Measurements from ENCODE around the gene UROC1. TPM values are rescaled to one million over a fixed set of nuclear protein-coding genes. Genes with fewer than 3 reads are reported as not detected.

The UROC1 gene
- total RNA-seq, 2 donors from 2014 or later = 0.17 TPM; not detected in 1

GRCh38 chr3:126512916-126513650 is 4.5 kb downstream of the UROC1 start:
- DNase-seq (ENCODE audit: low spot score) = no peak
- no peak for TF ChIP-seq POLR2AphosphoS5 (IDR thresholded peaks at IDR 0.05)
- TF ChIP-seq POLR2A (IDR thresholded peaks at IDR 0.05) = no peak
- no peak overlapping the region for H3K27ac ChIP-seq
- no peaks in the 10 kb centered on the region for H3K9me3 ChIP-seq
- no peak overlapping the region for H3K4me3 ChIP-seq
- intact Hi-C loops (cut with DNase I) = no loop called here
- WGBS = 66% methylated on average over 12 of the region's 12 CpGs
- H3K4me1 ChIP-seq (replicated peaks) = no peaks in the 10 kb centered on the region
- no peaks in the 10 kb centered on the region for H3K27me3 ChIP-seq (replicated peaks; ENCODE audit: insufficient read depth)
- no peaks in the 10 kb centered on the region for H3K36me3 ChIP-seq

GRCh38 chr3:126512026-126512425 is 5.5 kb downstream of the UROC1 start:
- 75% methylated on average over 7 of the region's 7 CpGs for WGBS
- H3K4me3 ChIP-seq = no peak overlapping the region
- H3K4me1 ChIP-seq (replicated peaks) = no peaks in the 10 kb centered on the region
- H3K36me3 ChIP-seq = no peaks in the 10 kb centered on the region
- H3K9me3 ChIP-seq = no peaks in the 10 kb centered on the region
- TF ChIP-seq CTCF (IDR thresholded peaks at IDR 0.05) (no peak), POLR2AphosphoS5 (IDR thresholded peaks at IDR 0.05) (no peak), POLR2A (IDR thresholded peaks at IDR 0.05) (no peak)
- intact Hi-C loops (cut with DNase I) = no loop called here
- no peak for DNase-seq (ENCODE audit: low spot score)
- no peak overlapping the region for H3K27ac ChIP-seq
- no peaks in the 10 kb centered on the region for H3K27me3 ChIP-seq (replicated peaks; ENCODE audit: insufficient read depth)

GRCh38 chr3:126511291-126511690 is 6.3 kb downstream of the UROC1 start:
- H3K9me3 ChIP-seq = no peaks in the 10 kb centered on the region
- no peak overlapping the region for H3K4me3 ChIP-seq
- no peak for DNase-seq (ENCODE audit: low spot score)
- TF ChIP-seq POLR2AphosphoS5 (IDR thresholded peaks at IDR 0.05) = no peak
- TF ChIP-seq CTCF (IDR thresholded peaks at IDR 0.05) = no peak
- no peak for TF ChIP-seq POLR2A (IDR thresholded peaks at IDR 0.05)
- WGBS = 78% methylated on average over 7 of the region's 7 CpGs
- H3K27me3 ChIP-seq (replicated peaks; ENCODE audit: insufficient read depth) = no peaks in the 10 kb centered on the region
- no peaks in the 10 kb centered on the region for H3K4me1 ChIP-seq (replicated peaks)
- no peaks in the 10 kb centered on the region for H3K36me3 ChIP-seq
- no peak overlapping the region for H3K27ac ChIP-seq
- intact Hi-C loops (cut with DNase I) = no loop called here

- H3K4me3 ChIP-seq = no peak overlapping the region
- TF ChIP-seq POLR2AphosphoS5 (IDR thresholded peaks at IDR 0.05) = no peak
- no peak for TF ChIP-seq POLR2A (IDR thresholded peaks at IDR 0.05)
- no peak for TF ChIP-seq CTCF (IDR thresholded peaks at IDR 0.05)
- H3K9me3 ChIP-seq = no peaks in the 10 kb centered on the region
- 47% methylated on average over 22 of the region's 22 CpGs for WGBS
- no peak overlapping the region for H3K27ac ChIP-seq
- H3K27me3 ChIP-seq (replicated peaks; ENCODE audit: insufficient read depth) = no peaks in the 10 kb centered on the region
- H3K36me3 ChIP-seq = no peaks in the 10 kb centered on the region
- DNase-seq (ENCODE audit: low spot score) = no peak
- intact Hi-C loops (cut with DNase I) = no loop called here
- H3K4me1 ChIP-seq (replicated peaks) = no peaks in the 10 kb centered on the region
These were observed 7.2 kb downstream of the UROC1 start for GRCh38 chr3:126510308-126510910.

GRCh38 chr3:126509597-126510307 is 7.8 kb downstream of the UROC1 start:
- intact Hi-C loops (cut with DNase I) = no loop called here
- H3K4me1 ChIP-seq (replicated peaks) = no peaks in the 10 kb centered on the region
- DNase-seq (ENCODE audit: low spot score) = no peak
- no peak overlapping the region for H3K4me3 ChIP-seq
- H3K36me3 ChIP-seq = no peaks in the 10 kb centered on the region
- H3K27ac ChIP-seq = no peak overlapping the region
- 39% methylated on average over 18 of the region's 18 CpGs for WGBS
- TF ChIP-seq CTCF (IDR thresholded peaks at IDR 0.05) = no peak
- TF ChIP-seq POLR2AphosphoS5 (IDR thresholded peaks at IDR 0.05) = no peak
- no peak for TF ChIP-seq POLR2A (IDR thresholded peaks at IDR 0.05)
- H3K9me3 ChIP-seq = no peaks in the 10 kb centered on the region
- no peaks in the 10 kb centered on the region for H3K27me3 ChIP-seq (replicated peaks; ENCODE audit: insufficient read depth)

All from prostate gland (tissue), 2 donors.